ENCODE data around the gene IL37.

DNA sequence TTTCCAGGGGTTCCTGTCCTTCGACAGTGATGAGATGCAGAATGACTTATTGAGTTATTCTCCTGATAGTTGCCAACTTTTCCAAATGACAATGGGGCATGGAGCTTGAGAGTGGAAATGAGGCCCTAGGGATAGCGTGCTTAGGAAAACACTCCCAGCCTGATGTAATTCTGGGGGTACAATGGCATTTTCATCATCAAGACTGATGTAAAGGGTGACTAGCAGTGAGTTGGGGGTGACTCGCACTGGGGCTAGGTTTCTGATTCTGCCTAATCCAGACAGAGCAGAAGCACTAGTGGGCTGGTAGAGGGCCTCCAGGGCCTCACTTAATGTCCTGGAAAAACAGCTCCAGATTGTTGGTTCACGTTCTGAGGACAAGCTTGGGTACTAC, 34.0 kb upstream of the IL37 start:
- TF ChIP-seq, protein P1, sequence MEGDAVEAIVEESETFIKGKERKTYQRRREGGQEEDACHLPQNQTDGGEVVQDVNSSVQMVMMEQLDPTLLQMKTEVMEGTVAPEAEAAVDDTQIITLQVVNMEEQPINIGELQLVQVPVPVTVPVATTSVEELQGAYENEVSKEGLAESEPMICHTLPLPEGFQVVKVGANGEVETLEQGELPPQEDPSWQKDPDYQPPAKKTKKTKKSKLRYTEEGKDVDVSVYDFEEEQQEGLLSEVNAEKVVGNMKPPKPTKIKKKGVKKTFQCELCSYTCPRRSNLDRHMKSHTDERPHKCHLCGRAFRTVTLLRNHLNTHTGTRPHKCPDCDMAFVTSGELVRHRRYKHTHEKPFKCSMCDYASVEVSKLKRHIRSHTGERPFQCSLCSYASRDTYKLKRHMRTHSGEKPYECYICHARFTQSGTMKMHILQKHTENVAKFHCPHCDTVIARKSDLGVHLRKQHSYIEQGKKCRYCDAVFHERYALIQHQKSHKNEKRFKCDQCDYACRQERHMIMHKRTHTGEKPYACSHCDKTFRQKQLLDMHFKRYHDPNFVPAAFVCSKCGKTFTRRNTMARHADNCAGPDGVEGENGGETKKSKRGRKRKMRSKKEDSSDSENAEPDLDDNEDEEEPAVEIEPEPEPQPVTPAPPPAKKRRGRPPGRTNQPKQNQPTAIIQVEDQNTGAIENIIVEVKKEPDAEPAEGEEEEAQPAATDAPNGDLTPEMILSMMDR (IDR thresholded peaks at IDR 0.05; ENCODE audit: poor library complexity): no peak
- no peak for TF ChIP-seq EZH2phosphoT487 (IDR thresholded peaks at IDR 0.05; ENCODE audit: low read depth, severe bottlenecking, unreplicated experiment)
- TF ChIP-seq EZH2 (IDR thresholded peaks at IDR 0.05; ENCODE audit: borderline replicate concordance): no peak
